Activated naive CD4-positive, alpha-beta T cell treated with anti-CD3 and anti-CD28 coated beads, Interleukin-2, amount 50 U/mL, for 72 hours (primary cell): ENCODE results near the gene PNMA6F. TPM values are rescaled to one million over a fixed set of nuclear protein-coding genes. Genes with fewer than 3 reads are reported as not detected.
"Not testable (repeated sequence)": the region's sequence is repeated elsewhere in the genome, so short reads cannot be mapped to it uniquely, and the experiment has no call there.

Experiments used
- ATAC-seq, 2 donors: fragments of 150-1000 bp; cut with Tn5 transposase; 2 replicates each; pipeline ENCODE4 v1.10.0; 2021; ENCODE audit warnings: mild to moderate bottlenecking in 2 of 2, moderate library complexity in 2 of 2
- DNase-seq, 2 donors: peaks; one replicate each; pipeline ENCODE4 v3.0.0; 2021 to 2022; ENCODE audit warnings: low spot score in 2 of 2
- H3K27ac Mint-ChIP-seq, 2 donors: one replicate each; pipeline ENCODE4 v1.8.0; 2022; ENCODE audit warnings: mild to moderate bottlenecking in 2 of 2, mixed read lengths in 2 of 2
- H3K36me3 Mint-ChIP-seq, 2 donors: one replicate each; pipeline ENCODE4 v1.8.0; 2022; ENCODE audit warnings: mixed read lengths in 2 of 2
- H3K9me3 Mint-ChIP-seq, 2 donors: one replicate each; pipeline ENCODE4 v1.8.0; 2022; ENCODE audit warnings: mixed read lengths in 2 of 2
- total RNA-seq, 2 donors: library from RNA; stranded (reverse); gene quantifications; one replicate each; pipeline ENCODE4 v1.2.3, GENCODE V29; 2022

The PNMA6F gene
- total RNA-seq, 2 donors from 2014 or later: not detected

GRCh38 chrX:153281784-153282183, 39.8 kb downstream of the PNMA6F start:
- not testable (repeated sequence) for H3K27ac Mint-ChIP-seq, ATAC-seq, DNase-seq, H3K36me3 Mint-ChIP-seq, H3K9me3 Mint-ChIP-seq

- H3K36me3 Mint-ChIP-seq, ATAC-seq, DNase-seq, H3K27ac Mint-ChIP-seq, H3K9me3 Mint-ChIP-seq: not testable (repeated sequence)
These were observed 42.3 kb downstream of the PNMA6F start for GRCh38 chrX:153279304-153279703.

GRCh38 chrX:153276049-153276448, 45.5 kb downstream of the PNMA6F start:
- H3K36me3 Mint-ChIP-seq, DNase-seq, H3K9me3 Mint-ChIP-seq, ATAC-seq, H3K27ac Mint-ChIP-seq: not testable (repeated sequence)

- H3K9me3 Mint-ChIP-seq, H3K27ac Mint-ChIP-seq, H3K36me3 Mint-ChIP-seq, DNase-seq, ATAC-seq: not testable (repeated sequence)
These were observed 46.1 kb downstream of the PNMA6F start for GRCh38 chrX:153275418-153275817.

GRCh38 chrX:153272584-153272983, 49.0 kb downstream of the PNMA6F start:
- not testable (repeated sequence) for ATAC-seq, H3K36me3 Mint-ChIP-seq, H3K9me3 Mint-ChIP-seq, H3K27ac Mint-ChIP-seq, DNase-seq

- H3K27ac Mint-ChIP-seq, H3K9me3 Mint-ChIP-seq, DNase-seq, H3K36me3 Mint-ChIP-seq, ATAC-seq: not testable (repeated sequence)
These were observed 49.5 kb downstream of the PNMA6F start for GRCh38 chrX:153272070-153272469.

Other genes with a start within 250 kb of the PNMA6F start
- gene PNMA6A, start 249.3 kb downstream of the PNMA6F start, total RNA-seq: under 1 TPM; 0.16 to 0.84 TPM
- gene MAGEA1, start 142.5 kb downstream of the PNMA6F start, total RNA-seq: not detected
- 10 to 100 TPM in 1 of 2 donors, 1 to 10 TPM in 1; 8.8 to 24.1 TPM for gene ZNF275, start 12.4 kb upstream of the PNMA6F start, total RNA-seq
- gene PNMA6E, start 79.6 kb upstream of the PNMA6F start, total RNA-seq: not detected
- gene ZFP92, start 89.7 kb upstream of the PNMA6F start, total RNA-seq: 1 to 10 TPM in 1 of 2 donors, under 1 TPM in 1; 0.89 to 2.0 TPM
- gene TREX2, start 124.3 kb upstream of the PNMA6F start, total RNA-seq: 1 to 10 TPM; 1.0 to 1.6 TPM
- 10 to 100 TPM; 35.4 to 65.5 TPM for gene HAUS7, start 148.8 kb upstream of the PNMA6F start, total RNA-seq
- not detected for gene BGN, start 173.2 kb upstream of the PNMA6F start, total RNA-seq
- gene ATP2B3, start 195.9 kb upstream of the PNMA6F start, total RNA-seq: not detected